HG03280 (cell line): ENCODE measurements around the gene RUFY2.
"Not testable (repeated sequence)": the region's sequence is repeated elsewhere in the genome, so short reads cannot be mapped to it uniquely, and the experiment has no call there.

Experiments
- ATAC-seq: cut with Tn5 transposase; IDR thresholded peaks from one replicate; pipeline ENCODE4 v1.9.1; 2021; ENCODE audit warnings: mild to moderate bottlenecking, moderate library complexity; ENCODE audit not compliant: unreplicated experiment

The RUFY2 gene

GRCh38 chr10:68327889-68328786 lies 78.9 kb downstream of the RUFY2 start:
- no peak for ATAC-seq

GRCh38 chr10:68324396-68324795 lies 82.7 kb downstream of the RUFY2 start:
- ATAC-seq = not testable (repeated sequence)

GRCh38 chr10:68318331-68319059 lies 88.6 kb downstream of the RUFY2 start:
- no peak for ATAC-seq

GRCh38 chr10:68315582-68315981 lies 91.5 kb downstream of the RUFY2 start:
- ATAC-seq = no peak

GRCh38 chr10:68314930-68315329 lies 92.1 kb downstream of the RUFY2 start:
- not testable (repeated sequence) for ATAC-seq

- ATAC-seq = no peak
Observed at GRCh38 chr10:68310531-68310930, 96.5 kb downstream of the RUFY2 start.

- ATAC-seq = no peak
Observed at GRCh38 chr10:68305854-68306253, 101.2 kb downstream of the RUFY2 start.

GRCh38 chr10:68303849-68304412 lies 103.1 kb downstream of the RUFY2 start:
- ATAC-seq = no peak

GRCh38 chr10:68302871-68303270 lies 104.2 kb downstream of the RUFY2 start:
- no peak for ATAC-seq

GRCh38 chr10:68302503-68302823 lies 104.6 kb downstream of the RUFY2 start:
- no peak for ATAC-seq

- ATAC-seq = peak; percentile 63
Observed at GRCh38 chr10:68301790-68302502, 105.1 kb downstream of the RUFY2 start.

- no peak for ATAC-seq
Observed at GRCh38 chr10:68301301-68301700, 105.8 kb downstream of the RUFY2 start.

GRCh38 chr10:68296843-68297663 lies 110.0 kb downstream of the RUFY2 start:
- no peak for ATAC-seq
